Brain microvascular endothelial cell (primary cell): ENCODE measurements around the gene GNB1L.

Source experiments
- DNase-seq: peaks from one replicate; pipeline ENCODE4 v3.0.0-alpha.2; 2020
- H3K27ac ChIP-seq: fragments of 250-450 bp; sonication (Bioruptor Pico); 2 replicates; pipeline ENCODE4 v1.5.1; 2020; ENCODE audit warnings: mild to moderate bottlenecking, moderate library complexity
- H3K27me3 ChIP-seq: fragments of 250-450 bp; sonication (Bioruptor Pico); replicated peaks from 2 replicates; pipeline ENCODE4 v1.5.1; 2020; ENCODE audit warnings: mild to moderate bottlenecking
- H3K36me3 ChIP-seq: fragments of 250-450 bp; sonication (Bioruptor Pico); replicated peaks from 2 replicates; pipeline ENCODE4 v1.5.1; 2020; ENCODE audit warnings: mild to moderate bottlenecking
- H3K4me3 ChIP-seq: 2 replicates; pipeline ENCODE4 v1.5.1; 2011; ENCODE audit warnings: low read depth, mild to moderate bottlenecking, control low read depth, low read length, moderate library complexity
- in situ Hi-C: cut with HindIII; loops from 2 replicates; pipeline ENCODE4 v1.10.0; 2017; ENCODE audit warnings: low sequenced_read_pairs, low pct_ligation_motif_present
- TF ChIP-seq, protein P1 (sequence below): IDR thresholded peaks from 2 replicates; pipeline ENCODE4 v1.5.1; 2011; ENCODE audit warnings: low read depth, mild to moderate bottlenecking, moderate library complexity, low read length, control low read depth, inconsistent platforms; ENCODE audit errors: missing control alignments

The GNB1L gene

DNA sequence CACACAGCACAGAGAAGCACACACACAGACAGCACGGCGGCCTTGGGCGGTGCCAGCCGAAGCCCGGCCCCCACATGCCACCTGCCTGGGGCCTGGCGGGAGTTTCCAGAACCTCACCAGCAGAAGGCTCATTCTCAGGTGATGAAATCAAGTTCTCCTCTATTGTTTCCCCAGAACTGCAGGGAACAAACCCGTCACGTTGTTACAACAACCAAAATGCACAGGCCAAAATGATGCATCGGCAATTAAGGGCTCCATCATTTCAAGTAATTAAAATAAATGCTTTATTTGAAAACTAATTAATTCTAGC lies 30.8 kb downstream of the GNB1L start:
- in situ Hi-C loops: no loop called here
- no peaks in the 10 kb centered on the region for H3K36me3 ChIP-seq
- no peak overlapping the region for H3K27ac ChIP-seq
- TF ChIP-seq, protein P1, sequence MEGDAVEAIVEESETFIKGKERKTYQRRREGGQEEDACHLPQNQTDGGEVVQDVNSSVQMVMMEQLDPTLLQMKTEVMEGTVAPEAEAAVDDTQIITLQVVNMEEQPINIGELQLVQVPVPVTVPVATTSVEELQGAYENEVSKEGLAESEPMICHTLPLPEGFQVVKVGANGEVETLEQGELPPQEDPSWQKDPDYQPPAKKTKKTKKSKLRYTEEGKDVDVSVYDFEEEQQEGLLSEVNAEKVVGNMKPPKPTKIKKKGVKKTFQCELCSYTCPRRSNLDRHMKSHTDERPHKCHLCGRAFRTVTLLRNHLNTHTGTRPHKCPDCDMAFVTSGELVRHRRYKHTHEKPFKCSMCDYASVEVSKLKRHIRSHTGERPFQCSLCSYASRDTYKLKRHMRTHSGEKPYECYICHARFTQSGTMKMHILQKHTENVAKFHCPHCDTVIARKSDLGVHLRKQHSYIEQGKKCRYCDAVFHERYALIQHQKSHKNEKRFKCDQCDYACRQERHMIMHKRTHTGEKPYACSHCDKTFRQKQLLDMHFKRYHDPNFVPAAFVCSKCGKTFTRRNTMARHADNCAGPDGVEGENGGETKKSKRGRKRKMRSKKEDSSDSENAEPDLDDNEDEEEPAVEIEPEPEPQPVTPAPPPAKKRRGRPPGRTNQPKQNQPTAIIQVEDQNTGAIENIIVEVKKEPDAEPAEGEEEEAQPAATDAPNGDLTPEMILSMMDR: no peak
- H3K4me3 ChIP-seq: no peak overlapping the region
- H3K27me3 ChIP-seq: no peaks in the 10 kb centered on the region
- no peak for DNase-seq

DNA sequence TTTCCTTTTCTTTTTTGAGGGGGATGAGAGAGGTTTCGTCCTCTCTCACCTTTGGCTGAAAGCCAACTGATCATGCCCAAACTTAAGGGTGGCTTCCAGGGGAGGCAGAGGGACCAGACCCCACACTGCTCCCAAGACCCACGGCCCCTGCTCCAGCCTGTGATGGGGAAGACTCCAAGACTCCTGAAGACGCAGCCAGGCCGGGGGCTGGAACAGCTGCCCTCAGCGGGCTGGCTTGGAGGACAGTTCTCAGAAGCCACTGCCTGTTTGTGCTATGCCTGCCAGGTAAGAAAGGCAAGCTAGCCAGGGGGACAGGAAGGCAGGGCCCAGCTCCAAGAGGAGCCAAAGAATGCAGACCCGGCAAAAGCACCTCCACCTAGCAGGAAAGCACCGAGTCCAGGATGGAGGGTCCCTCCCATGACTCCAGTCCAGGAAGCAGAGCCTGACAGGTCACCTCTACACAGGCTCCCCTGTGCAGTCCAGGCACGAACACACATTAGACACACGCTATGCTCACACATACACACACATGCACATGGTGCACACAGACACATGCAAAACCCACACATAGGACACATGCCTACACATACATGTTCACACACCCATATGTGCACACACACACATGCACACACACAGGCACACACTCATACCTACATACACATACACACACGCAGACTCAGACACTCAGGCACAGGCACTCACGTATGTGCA lies 31.3 kb downstream of the GNB1L start:
- H3K27me3 ChIP-seq: no peaks in the 10 kb centered on the region
- no peak for DNase-seq
- in situ Hi-C loops: no loop called here
- TF ChIP-seq, protein P1: no peak
- H3K36me3 ChIP-seq: no peaks in the 10 kb centered on the region
- no peak overlapping the region for H3K4me3 ChIP-seq
- no peak overlapping the region for H3K27ac ChIP-seq

DNA sequence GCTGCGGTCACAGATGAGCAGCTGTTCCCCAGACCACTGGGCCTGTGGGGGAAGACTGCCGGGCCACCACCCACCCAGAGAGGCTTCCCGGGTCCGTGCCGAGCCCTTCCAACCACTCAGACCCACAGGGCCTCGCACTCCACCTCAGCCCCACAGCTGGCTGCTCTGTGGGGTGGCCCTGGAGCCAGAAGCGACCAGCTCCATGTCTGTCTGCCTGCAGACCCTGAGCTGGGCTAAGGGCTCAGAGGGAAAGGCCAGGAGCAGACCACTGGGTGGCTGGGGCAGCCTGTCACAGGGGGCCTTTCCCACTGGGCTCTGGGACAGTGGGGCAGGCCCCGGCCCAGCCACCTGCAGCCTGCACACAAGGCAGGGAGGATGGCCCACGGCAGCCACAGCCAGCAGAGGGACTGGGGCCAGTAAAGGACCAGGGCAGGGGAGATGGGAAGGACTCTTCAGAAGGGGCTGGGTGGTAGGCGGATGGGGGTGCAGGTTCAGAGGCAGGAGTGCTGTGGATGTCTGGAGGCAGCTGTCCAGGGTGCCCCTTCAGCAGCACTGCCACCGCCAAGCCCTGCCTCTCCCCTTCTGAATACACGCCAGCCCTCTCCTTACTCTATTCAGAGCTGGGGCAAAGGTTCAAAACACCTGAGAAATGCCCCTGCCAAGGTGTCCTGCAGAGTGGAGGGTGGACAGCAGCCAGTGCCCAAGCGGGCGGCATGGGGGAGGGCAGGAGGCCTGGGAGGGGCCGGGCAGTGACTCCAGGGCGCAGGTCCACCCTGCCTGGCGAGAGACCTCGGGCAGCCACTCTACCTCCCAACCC lies 32.2 kb downstream of the GNB1L start:
- in situ Hi-C loops: no loop called here
- Histone ChIP-seq H3K36me3 (no peaks in the 10 kb centered on the region), H3K4me3 (no peak overlapping the region), H3K27ac (no peak overlapping the region), H3K27me3 (no peaks in the 10 kb centered on the region)
- TF ChIP-seq, protein P1: no peak
- no peak for DNase-seq

DNA sequence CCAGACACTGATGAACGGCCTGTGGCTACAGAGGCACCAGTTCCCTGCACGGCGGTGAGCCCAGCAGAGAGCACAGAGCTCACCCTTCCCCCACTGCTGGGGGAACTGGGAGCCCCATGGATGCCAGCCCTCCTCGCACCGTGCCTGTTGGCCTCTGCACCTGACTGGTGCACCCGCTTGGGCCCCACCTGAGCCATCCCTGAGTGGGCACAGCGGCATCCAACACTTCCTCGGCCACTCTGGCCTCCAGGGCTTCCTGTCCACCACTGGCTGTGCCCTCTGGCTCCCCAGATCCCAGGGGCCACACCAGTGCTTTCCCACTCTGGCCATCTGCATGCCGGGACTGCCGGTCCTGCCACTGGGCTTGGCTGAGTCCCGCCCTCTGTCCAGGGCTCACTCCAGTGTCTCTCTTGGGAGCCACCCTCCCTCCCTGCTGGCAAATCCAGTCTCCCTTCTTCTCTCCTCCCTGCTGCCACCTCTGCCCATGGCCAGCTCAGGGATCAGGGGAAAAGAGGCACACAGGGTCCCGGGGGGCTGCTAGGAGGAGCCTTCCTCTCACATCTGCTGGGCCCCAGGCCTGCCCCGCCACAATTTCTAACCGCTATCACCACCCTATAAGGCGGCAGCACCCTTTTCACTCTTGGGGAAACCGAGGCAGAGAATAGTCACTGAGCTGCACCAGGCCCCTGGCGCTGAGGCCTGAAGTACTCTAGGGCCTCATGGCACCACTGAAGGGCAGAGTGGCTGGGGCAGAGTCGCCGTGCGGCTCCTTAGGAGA lies 33.0 kb downstream of the GNB1L start:
- DNase-seq: no peak
- TF ChIP-seq, protein P1: no peak
- in situ Hi-C loops: no loop called here
- Histone ChIP-seq H3K36me3 (no peaks in the 10 kb centered on the region), H3K27me3 (no peaks in the 10 kb centered on the region), H3K4me3 (no peak overlapping the region), H3K27ac (no peak overlapping the region)

DNA sequence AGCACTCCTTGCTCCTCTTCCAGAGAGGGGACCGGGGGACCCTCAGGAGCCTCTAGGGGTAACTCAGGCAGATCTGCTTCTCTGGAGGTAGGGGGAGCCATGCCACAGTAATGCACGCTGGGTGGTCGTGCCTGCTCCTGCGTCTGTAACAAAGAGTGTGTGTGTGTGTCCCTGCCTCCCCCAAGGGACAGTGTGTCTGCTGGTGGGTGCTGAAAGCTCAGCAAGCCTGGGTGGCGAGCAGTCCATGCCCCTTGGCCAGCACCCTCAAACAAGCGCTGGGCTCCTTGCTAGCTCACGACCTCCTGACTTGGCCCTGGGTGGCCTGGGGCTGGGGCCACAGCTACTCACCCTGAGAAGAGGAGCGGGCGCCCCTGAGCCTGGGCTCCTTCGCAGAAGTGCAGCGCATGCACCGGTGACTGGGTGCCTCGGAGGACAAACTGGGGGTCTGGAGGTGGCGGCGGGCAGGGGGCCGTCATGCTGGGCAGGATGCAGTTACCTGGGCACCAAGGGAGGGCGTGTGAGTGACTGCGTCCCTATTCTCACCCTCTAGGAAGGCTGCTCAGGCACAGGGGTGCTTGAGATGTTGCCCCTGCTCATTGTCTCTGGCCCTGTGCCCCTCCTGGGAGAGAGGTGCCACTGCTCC lies 33.7 kb downstream of the GNB1L start:
- TF ChIP-seq, protein P1: peak; percentile 19
- Histone ChIP-seq H3K4me3 (no peak overlapping the region), H3K27ac (no peak overlapping the region), H3K36me3 (no peaks in the 10 kb centered on the region), H3K27me3 (no peaks in the 10 kb centered on the region)
- DNase-seq: no peak
- in situ Hi-C loops: no loop called here
